ENCODE data around the gene GPR162.

DNA sequence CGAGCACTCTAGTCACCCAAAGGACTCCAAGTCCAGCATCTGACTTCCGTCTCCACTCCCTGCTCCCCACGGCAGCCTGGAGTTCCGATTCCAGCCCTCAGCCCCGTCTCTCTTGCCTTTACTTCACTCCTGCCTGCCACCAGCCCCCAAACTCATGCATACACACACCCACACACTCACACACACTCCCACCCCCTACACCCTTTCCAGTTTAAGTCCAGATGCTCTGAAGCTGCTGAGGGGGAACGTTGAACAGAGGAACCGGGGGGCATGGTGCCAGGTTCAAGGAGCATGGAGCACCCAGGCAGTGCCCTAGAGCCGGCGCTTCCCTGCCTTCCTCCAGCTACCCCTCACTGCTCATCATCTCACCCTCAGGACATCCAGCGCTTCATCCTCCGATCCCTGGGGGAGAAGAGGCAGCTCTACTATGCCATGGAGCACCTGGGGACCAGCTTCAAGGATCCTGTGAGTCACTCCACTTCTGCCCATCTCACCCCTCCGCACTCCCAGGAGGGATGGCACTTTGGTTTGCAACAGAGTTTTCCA is 9.9 kb downstream of the GPR162 start:
- TF ChIP-seq, protein P1, sequence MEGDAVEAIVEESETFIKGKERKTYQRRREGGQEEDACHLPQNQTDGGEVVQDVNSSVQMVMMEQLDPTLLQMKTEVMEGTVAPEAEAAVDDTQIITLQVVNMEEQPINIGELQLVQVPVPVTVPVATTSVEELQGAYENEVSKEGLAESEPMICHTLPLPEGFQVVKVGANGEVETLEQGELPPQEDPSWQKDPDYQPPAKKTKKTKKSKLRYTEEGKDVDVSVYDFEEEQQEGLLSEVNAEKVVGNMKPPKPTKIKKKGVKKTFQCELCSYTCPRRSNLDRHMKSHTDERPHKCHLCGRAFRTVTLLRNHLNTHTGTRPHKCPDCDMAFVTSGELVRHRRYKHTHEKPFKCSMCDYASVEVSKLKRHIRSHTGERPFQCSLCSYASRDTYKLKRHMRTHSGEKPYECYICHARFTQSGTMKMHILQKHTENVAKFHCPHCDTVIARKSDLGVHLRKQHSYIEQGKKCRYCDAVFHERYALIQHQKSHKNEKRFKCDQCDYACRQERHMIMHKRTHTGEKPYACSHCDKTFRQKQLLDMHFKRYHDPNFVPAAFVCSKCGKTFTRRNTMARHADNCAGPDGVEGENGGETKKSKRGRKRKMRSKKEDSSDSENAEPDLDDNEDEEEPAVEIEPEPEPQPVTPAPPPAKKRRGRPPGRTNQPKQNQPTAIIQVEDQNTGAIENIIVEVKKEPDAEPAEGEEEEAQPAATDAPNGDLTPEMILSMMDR (IDR thresholded peaks at IDR 0.05): no peak
- TF ChIP-seq POLR2A (IDR thresholded peaks at IDR 0.05): no peak

All from esophagus squamous epithelium (tissue), 4 donors.